Retinal pigment epithelial cell (primary cell): ENCODE data around the gene PTPA.
A peak's percentile ranks its signal among the peaks of the same experiment; 100 is the strongest.

Experiments used
- DNase-seq: peaks from one replicate; pipeline ENCODE4 v3.0.0-alpha.2; 2010; ENCODE audit warnings: low read depth
- H3K4me3 ChIP-seq: 2 replicates; pipeline ENCODE4 v1.5.1; 2011; ENCODE audit warnings: mild to moderate bottlenecking, low read length, control low read depth, moderate library complexity
- TF ChIP-seq, protein P1 (sequence below): conservative IDR thresholded peaks from 2 replicates; pipeline ENCODE4 v1.5.1; 2011; ENCODE audit warnings: low read depth, low read length, control low read depth, inconsistent platforms

The PTPA gene

DNA sequence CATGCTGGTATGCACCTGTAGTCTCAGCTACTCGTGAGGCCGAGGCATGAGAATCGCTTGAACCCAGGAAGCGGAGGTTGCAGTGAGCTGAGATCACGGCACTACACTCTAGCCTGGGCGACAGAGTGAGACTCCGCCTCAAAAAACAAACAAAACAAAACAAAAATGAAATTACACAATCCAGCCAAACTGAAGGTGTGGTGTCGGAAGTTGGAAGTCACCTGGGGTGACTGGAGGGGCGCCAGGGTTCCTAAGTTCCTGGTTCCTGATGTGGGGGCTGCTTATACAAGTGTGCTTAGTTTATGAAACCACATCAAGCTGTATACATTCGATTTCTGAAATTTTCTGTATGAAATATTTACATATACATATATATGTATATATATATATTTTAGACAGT lies 34.0 kb upstream of the PTPA start:
- TF ChIP-seq, protein P1, sequence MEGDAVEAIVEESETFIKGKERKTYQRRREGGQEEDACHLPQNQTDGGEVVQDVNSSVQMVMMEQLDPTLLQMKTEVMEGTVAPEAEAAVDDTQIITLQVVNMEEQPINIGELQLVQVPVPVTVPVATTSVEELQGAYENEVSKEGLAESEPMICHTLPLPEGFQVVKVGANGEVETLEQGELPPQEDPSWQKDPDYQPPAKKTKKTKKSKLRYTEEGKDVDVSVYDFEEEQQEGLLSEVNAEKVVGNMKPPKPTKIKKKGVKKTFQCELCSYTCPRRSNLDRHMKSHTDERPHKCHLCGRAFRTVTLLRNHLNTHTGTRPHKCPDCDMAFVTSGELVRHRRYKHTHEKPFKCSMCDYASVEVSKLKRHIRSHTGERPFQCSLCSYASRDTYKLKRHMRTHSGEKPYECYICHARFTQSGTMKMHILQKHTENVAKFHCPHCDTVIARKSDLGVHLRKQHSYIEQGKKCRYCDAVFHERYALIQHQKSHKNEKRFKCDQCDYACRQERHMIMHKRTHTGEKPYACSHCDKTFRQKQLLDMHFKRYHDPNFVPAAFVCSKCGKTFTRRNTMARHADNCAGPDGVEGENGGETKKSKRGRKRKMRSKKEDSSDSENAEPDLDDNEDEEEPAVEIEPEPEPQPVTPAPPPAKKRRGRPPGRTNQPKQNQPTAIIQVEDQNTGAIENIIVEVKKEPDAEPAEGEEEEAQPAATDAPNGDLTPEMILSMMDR: no peak
- DNase-seq: no peak

DNA sequence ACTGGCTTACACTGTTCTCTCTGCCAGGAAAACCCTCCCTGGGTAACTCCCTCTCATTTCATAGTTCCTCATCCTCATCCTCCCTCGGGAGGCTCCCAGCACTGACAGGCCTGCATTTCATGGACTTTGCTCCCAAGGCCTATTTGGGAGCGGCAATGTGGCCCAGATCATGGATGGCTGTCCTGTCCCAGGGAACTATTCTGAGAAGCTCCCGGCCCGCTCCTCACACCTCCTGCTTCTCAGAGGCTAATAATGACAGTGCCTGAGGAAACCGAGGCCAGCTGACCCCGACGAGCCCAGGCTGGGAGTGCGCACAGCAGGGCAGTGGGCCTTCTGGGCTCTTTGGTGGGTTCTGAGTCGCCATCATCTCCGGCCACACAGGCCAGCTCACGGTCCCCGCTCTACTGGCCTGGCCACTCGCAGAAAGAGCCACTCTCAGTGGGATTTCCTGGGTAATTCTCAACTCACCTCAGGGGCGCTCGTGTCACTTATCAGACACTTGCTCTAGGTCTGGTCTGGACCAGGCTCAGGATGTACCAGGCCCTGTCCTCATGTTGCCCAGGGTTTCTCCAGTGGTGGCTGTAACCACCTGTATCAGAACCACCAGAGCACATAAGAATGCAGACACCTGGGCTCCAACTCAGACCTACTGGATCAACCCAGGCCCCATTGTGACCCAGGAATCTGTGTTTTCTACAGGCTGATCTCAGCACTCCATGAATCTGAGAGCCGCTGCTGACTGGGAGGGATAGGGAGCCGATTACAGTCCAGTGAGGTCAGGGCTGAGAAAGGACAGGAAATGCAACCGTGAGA lies 32.3 kb upstream of the PTPA start:
- TF ChIP-seq, protein P1: no peak

More for the DNA sequence above, 34.0 kb upstream of the PTPA start:
- H3K4me3 ChIP-seq: no peak overlapping the region

DNA sequence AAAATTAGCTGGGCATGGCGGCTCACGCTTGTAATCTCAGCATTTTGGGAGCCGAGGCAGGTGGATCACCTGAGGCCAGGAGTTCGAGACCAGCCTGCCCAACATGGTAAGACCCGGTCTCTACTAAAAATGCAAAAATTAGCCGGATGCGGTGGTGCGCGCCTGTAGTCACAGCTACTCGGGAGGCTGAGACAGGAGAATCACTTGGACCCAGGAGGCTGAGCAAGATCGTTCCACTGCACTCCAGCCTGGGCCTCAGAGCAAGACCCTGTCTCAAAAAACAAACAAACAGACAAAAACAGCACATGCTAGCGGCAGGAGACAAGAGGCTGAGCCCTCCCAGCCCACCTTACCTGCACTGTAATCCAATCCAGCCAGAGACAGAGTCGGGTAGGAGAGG lies 31.4 kb upstream of the PTPA start:
- TF ChIP-seq, protein P1: no peak
- peak overlapping the region; percentile 82 for H3K4me3 ChIP-seq
- DNase-seq: no peak

More for the DNA sequence above, 32.3 kb upstream of the PTPA start:
- H3K4me3 ChIP-seq: no peak overlapping the region
- DNase-seq: no peak

DNA sequence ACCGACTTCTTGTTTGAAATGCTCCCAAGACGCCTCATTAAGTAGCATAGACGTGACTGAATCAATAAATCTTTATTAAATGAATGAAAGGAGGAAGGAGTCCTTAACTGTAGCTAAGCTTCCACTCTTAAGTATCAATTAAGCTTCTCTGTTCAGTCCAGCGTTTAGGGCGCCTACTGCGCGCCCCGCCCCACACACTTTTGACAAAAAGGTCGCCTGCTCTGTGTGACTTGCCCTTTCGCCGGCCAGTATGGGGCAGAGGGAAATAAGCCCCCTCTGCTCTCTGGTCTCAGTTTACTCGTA lies 31.0 kb upstream of the PTPA start:
- no peak for DNase-seq
- TF ChIP-seq, protein P1: no peak
- H3K4me3 ChIP-seq: peak overlapping the region; percentile 82

DNA sequence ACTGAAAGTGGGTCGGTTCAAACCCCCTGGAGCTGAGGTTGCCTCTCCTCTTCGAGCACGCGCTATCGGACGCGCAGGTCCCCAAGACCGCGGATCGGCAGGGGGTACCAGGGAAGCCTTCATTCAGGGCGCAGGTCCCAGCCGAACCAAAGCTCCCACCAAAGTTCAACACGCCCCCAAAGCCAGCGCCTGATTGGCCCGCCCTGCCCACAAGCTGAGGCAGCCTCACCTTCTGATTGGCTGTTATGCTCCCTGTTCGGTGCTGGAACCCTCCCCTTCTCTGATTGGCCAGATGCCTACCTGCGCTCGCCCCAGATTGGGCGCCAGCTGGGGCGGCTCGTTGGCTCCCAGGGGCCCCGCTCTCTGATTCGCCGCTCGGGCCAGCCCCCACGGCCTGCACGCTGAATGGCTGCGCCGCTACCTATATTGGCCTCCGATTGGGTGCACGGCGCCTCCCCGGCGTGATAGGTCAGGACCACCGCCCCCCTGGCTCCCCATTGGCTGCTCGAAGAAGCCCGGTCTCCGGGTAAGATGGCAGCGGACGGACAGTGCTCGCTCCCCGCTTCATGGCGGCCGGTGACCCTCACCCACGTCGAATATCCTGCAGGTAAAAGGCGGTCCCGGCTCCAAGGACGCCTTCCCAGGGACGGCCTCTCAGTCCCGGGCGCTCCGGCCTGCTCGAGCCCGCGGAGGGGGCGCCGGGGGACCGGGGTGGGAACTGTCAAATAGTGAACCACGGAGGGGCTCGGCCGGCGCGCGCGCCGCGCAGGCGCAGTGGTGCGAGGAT lies 30.4 kb upstream of the PTPA start, which contains the start of gene DOLPP1:
Gene DOLPP1, plus strand, starts transcription at position 511 of the 787 bp plus-strand sequence. Its CDS starts 21 bp downstream, at position 532.
- DNase-seq: peak; percentile 98
- TF ChIP-seq, protein P1: no peak
- H3K4me3 ChIP-seq: peak within 1 kb of the TSS; percentile 84

DNA sequence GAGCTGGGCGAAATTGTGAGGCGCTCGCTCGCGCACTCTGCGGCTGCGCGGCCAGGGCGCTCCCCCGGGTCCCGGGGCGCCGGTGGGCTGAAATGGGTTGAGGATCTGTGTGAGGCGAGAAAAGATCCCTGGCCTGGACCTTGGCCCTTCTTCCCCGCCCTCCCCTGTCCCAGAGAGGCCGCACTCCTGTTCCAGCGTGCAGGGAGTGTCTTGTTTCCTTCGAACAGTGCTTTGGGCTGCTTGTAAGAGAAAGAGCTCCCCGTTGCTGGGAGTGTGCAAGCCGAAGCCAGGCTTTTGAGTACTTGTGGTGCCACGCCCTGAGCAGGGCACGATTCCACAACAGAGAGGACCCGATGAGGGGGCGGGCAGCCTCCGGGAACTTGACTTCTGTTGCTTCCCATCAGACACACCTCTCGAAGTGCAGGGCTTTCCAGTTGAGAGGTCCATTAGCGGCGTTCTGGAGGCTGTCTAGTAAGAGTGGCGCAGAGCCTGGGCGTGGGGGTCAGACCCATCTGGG lies 29.8 kb upstream of the PTPA start:
- TF ChIP-seq, protein P1: no peak
- DNase-seq: no peak
- H3K4me3 ChIP-seq: peak overlapping the region; percentile 84
